ENCODE data around the gene NUDT16L1. TPM values are rescaled to one million over a fixed set of nuclear protein-coding genes. Genes with fewer than 3 reads are reported as not detected.
"Not testable (repeated sequence)": the region's sequence is repeated elsewhere in the genome, so short reads cannot be mapped to it uniquely, and the experiment has no call there.

The NUDT16L1 gene
- total RNA-seq, 5 donors from 2014 or later (not counting 1 experiment from before 2014, with no cell fraction given), result 53.3 to 64.0 (median 62.2) TPM

DNA sequence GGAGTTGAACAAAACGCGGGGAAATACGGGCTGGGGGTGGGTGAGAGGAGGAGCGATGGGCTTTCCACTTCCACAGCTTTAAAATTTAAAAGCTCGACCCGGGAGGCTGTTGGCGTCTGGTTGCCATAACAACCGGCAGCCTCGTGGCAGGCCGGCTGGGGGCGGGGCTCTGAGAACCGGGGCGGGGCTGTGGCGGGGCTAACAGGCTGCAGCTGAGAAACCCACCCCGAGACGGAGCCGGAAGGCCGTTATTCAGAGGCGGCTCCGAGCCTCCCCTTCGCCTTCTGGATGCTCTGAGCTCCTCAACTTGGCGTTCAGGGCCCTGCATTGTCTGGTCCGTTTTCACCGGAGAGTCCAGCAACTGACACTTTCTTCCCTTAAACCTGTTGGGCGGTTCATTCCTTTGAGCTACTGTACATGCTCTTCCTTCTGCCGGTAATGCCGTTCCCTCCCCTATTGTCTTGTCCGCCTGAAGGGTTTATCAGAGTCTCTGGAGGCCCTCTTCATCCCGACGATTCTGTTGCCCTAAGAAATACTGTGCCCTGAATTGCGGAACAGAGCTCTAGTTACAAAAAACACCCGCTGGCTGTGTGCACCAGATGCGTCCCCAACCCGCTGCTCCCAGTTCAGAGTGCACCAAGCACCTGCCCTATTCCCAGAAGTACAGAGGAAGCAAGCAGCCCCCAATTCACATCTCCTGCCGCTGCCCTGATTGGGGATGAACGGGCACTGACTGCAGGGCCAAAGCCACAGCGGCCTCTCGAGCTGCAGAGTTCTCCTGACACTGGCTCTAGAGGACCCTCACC is 41.6 kb downstream of the NUDT16L1 start:
- 7% methylated on average over 32 of the region's 38 CpGs for WGBS (ENCODE audit: insufficient coverage)
- Mint-ChIP-seq H3K4me3 (peak overlapping the region; percentile 88 to 93 (median 89)), H3K9me3 (no peaks in the 10 kb centered on the region)

DNA sequence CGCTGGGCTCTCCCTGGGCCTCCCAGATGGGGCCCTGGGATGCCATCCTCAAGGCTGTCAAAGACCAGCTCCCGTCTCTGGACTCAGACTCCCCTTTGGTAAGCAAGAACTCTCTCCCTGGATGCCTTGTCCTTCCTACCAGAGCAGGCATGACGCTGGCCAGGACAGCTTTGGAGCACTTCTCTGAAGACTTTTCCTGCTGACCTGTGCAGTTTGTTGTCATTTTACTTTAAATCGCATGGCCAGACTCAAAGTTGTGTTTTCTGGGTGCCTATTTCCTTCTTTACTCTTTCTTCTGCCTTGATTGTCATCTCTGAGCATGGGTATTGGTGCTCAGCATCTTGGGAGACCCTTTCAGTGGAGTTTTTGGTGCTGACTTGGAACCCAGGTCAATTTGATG is 43.2 kb downstream of the NUDT16L1 start:
- H3K9me3 Mint-ChIP-seq, result no peaks in the 10 kb centered on the region
- DNase-seq, result no peak
- H3K4me3 Mint-ChIP-seq, result peak overlapping the region in 1 of 3 donors; percentile 53
- ATAC-seq (replicated peaks in 1 of 4), result no peak
- Histone ChIP-seq H3K4me3 (ENCODE audit: control insufficient read depth in 1 of 2, extremely low read depth in 1 of 2, low read length in 1 of 2) (no peak overlapping the region), H3K27ac (ENCODE audit: low read length) (no peak overlapping the region), H3K4me1 (ENCODE audit: control insufficient read depth in 1 of 2, extremely low read depth in 1 of 2, insufficient read depth in 2 of 2, low read length in 2 of 2) (peaks cover 9 to 23% of the 10 kb centered on the region in 2 experiments), H3K27me3 (replicated peaks in 1 of 2; ENCODE audit: control insufficient read depth in 2 of 2, extremely low read depth in 1 of 2, insufficient read depth in 2 of 2, low read length in 1 of 2) (peaks cover 0 to 16% of the 10 kb centered on the region in 2 experiments), H3K9me3 (no peaks in the 10 kb centered on the region), H3K36me3 (ENCODE audit: control insufficient read depth in 2 of 2, extremely low read depth in 1 of 2, insufficient read depth in 1 of 2, low read length in 1 of 2) (peaks cover 0 to 3% of the 10 kb centered on the region in 2 donors)
- H3K36me3 Mint-ChIP-seq, result no peaks in the 10 kb centered on the region
- peak overlapping the region in 1 of 2 donors; percentile 55 for H3K27ac Mint-ChIP-seq
- H3K4me1 Mint-ChIP-seq, result peaks cover 15 to 30% (median 20%) of the 10 kb centered on the region in 3 donors
- H3K27me3 Mint-ChIP-seq, result peaks cover 0 to 5% of the 10 kb centered on the region in 2 donors
- 94% methylated on average over 4 of the region's 4 CpGs for WGBS (ENCODE audit: insufficient coverage)
- ChIA-PET POLR2A (no interaction called here), CTCF (no interaction called here)

More for the DNA sequence above, 41.6 kb downstream of the NUDT16L1 start:
- H3K27me3 Mint-ChIP-seq, result peaks cover 0 to 5% of the 10 kb centered on the region in 2 donors
- Histone ChIP-seq H3K27me3 (replicated peaks in 1 of 2; ENCODE audit: control insufficient read depth in 2 of 2, extremely low read depth in 1 of 2, insufficient read depth in 2 of 2, low read length in 1 of 2) (peaks cover 0 to 7% of the 10 kb centered on the region in 2 experiments), H3K4me1 (ENCODE audit: control insufficient read depth in 1 of 2, extremely low read depth in 1 of 2, insufficient read depth in 2 of 2, low read length in 2 of 2) (peaks cover 9 to 23% of the 10 kb centered on the region in 2 experiments), H3K9me3 (no peaks in the 10 kb centered on the region), H3K36me3 (ENCODE audit: control insufficient read depth in 2 of 2, extremely low read depth in 1 of 2, insufficient read depth in 1 of 2, low read length in 1 of 2) (peaks cover 5% of the 10 kb centered on the region in 2 donors), H3K4me3 (ENCODE audit: control insufficient read depth in 1 of 2, extremely low read depth in 1 of 2, low read length in 1 of 2) (peak overlapping the region; percentile 91 to 98), H3K27ac (ENCODE audit: low read length) (peak overlapping the region; percentile 63)
- ChIA-PET CTCF (interaction anchor here in 1 of 2 donors (0.6 to 1.8 kb wide), 8 partner anchors 14 to 119 kb away, joined by 3 to 7 read pairs (median 5); partner anchors contain the start of genes MGRN1, NUDT16L1 and ROGDI), POLR2A (interaction anchor here (0.6 to 1.2 kb wide), 5 partner anchors 12 to 321 kb away, joined by 3 to 8 read pairs (median 4); partner anchors contain the start of gene NUDT16L1 (in 1 of the 2))
- H3K4me1 Mint-ChIP-seq, result peaks cover 15 to 30% (median 20%) of the 10 kb centered on the region in 3 donors
- H3K36me3 Mint-ChIP-seq, result peaks cover 6% of the 10 kb centered on the region
- DNase-seq, result peak; percentile 83 to 98 (median 94)
- H3K27ac Mint-ChIP-seq, result peak overlapping the region; percentile 83 to 92
- peak; percentile 83 to 85 (median 84) for ATAC-seq (replicated peaks in 1 of 4)

DNA sequence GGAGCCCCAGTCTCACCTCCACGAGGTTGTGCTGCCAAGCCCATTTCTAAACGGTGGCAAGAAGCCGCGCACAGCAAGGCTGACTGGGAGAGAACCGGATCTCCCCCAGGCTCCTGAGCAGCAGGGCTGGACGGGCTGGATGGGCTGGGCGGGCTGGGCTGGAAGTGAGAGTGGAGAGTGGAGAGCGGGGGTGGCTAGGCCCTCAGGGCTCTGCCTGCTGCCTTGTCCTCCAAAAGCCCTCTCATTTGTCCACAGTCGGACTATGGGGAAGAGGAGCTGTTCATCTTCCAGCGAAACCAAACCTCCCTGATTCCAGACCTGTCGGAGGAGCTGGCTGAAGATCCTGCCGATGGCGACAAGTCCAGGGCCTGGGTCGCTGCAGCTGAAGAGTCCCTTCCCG is 44.2 kb downstream of the NUDT16L1 start:
- Histone ChIP-seq H3K4me3 (ENCODE audit: control insufficient read depth in 1 of 2, extremely low read depth in 1 of 2, low read length in 1 of 2) (no peak overlapping the region), H3K36me3 (ENCODE audit: control insufficient read depth in 2 of 2, extremely low read depth in 1 of 2, insufficient read depth in 1 of 2, low read length in 1 of 2) (no peaks in the 10 kb centered on the region), H3K4me1 (ENCODE audit: control insufficient read depth in 1 of 2, extremely low read depth in 1 of 2, insufficient read depth in 2 of 2, low read length in 2 of 2) (peaks cover 9 to 21% of the 10 kb centered on the region in 2 experiments), H3K27ac (ENCODE audit: low read length) (no peak overlapping the region), H3K27me3 (replicated peaks in 1 of 2; ENCODE audit: control insufficient read depth in 2 of 2, extremely low read depth in 1 of 2, insufficient read depth in 2 of 2, low read length in 1 of 2) (peaks cover 0 to 16% of the 10 kb centered on the region in 2 experiments), H3K9me3 (no peaks in the 10 kb centered on the region)
- no peaks in the 10 kb centered on the region for H3K9me3 Mint-ChIP-seq
- POLR2A ChIA-PET, result interaction anchor here in 1 of 2 donors (0.7 kb wide), 1 partner anchor 189 kb away, joined by 5 read pairs; no protein-coding TSS in a partner anchor
- peaks cover 0 to 5% of the 10 kb centered on the region in 2 donors for H3K27me3 Mint-ChIP-seq
- no peak overlapping the region for H3K27ac Mint-ChIP-seq
- no peak overlapping the region for H3K4me3 Mint-ChIP-seq
- ATAC-seq (replicated peaks in 1 of 4) (no peak), DNase-seq (no peak)
- WGBS (ENCODE audit: insufficient coverage), result 96% methylated on average over 9 of the region's 15 CpGs
- CTCF ChIA-PET, result no interaction called here
- H3K36me3 Mint-ChIP-seq, result no peaks in the 10 kb centered on the region
- peaks cover 15 to 24% (median 19%) of the 10 kb centered on the region in 3 donors for H3K4me1 Mint-ChIP-seq

DNA sequence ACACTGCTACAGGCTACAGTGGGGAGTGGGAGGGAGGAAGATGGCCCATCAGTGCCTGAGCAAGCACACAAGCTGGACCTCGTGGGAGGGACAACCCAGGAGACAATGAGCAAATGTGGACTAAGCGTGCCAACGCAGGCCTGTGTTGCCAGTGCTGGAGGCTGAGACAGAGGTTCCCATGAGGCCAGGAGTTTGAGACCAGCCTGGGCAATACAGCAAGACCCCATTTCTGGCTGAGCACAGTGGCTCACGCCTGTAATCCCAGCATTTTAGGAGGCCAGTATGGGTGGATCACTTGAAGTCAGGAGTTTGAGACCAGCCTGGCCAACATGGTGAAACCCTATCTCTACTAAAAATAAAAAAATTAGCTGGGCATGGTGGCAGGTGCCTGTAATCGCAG is 45.0 kb downstream of the NUDT16L1 start:
- H3K9me3 ChIP-seq; H3K9me3 Mint-ChIP-seq; H3K36me3 Mint-ChIP-seq; H3K4me3 Mint-ChIP-seq; H3K27ac ChIP-seq (ENCODE audit: low read length); H3K36me3 ChIP-seq (ENCODE audit: control insufficient read depth in 2 of 2, extremely low read depth in 1 of 2, insufficient read depth in 1 of 2, low read length in 1 of 2); POLR2A ChIA-PET; H3K27me3 Mint-ChIP-seq; H3K27ac Mint-ChIP-seq; ATAC-seq (replicated peaks in 1 of 4); H3K4me3 ChIP-seq (ENCODE audit: control insufficient read depth in 1 of 2, extremely low read depth in 1 of 2, low read length in 1 of 2); DNase-seq: not testable (repeated sequence)
- Histone ChIP-seq H3K27me3 (replicated peaks in 1 of 2; ENCODE audit: control insufficient read depth in 2 of 2, extremely low read depth in 1 of 2, insufficient read depth in 2 of 2, low read length in 1 of 2) (peaks cover 0 to 20% of the 10 kb centered on the region in 2 experiments), H3K4me1 (ENCODE audit: control insufficient read depth in 1 of 2, extremely low read depth in 1 of 2, insufficient read depth in 2 of 2, low read length in 2 of 2) (peaks cover 8 to 20% of the 10 kb centered on the region in 2 experiments)
- CTCF ChIA-PET, result interaction anchor here in 1 of 2 donors (0.7 kb wide), 1 partner anchor 365 kb away, joined by 3 read pairs; no protein-coding TSS in a partner anchor
- WGBS (ENCODE audit: insufficient coverage), result 78% methylated on average over 3 of the region's 5 CpGs
- H3K4me1 Mint-ChIP-seq, result peaks cover 11 to 25% (median 15%) of the 10 kb centered on the region in 3 donors

DNA sequence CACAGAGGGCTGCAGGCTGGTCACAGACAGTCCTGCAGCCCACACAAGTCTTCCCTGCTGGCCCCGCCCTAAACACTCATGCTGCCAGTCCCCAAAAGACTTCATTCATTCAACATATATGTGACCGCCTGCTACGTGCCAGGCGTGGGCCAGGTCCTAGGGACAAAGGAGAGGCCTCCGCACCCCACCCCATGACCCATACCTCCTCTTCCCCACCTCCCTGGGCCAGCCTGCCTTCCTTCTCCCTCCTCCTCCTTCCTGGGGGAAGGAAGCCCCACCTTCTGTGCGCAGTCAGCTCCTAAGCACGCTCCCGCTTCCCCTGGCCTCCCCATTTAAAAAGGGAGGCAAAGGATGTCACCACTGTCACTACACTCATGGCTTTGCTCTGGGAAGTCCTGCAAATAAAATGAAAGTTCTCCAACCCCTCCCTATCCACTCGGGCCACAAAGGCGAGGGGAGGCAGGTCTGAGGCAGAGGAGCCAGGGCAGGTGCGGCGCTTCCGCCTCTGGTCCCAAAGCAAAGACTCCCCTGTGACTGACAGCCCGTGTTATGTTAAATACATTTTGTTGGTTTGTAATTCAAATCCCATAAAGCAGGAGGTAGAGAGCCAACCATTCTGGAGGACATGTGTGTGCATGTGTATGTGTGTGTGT is 50.0 kb downstream of the NUDT16L1 start:
- POLR2A ChIA-PET, result no interaction called here
- H3K27me3 ChIP-seq (replicated peaks in 1 of 2; ENCODE audit: control insufficient read depth in 2 of 2, extremely low read depth in 1 of 2, insufficient read depth in 2 of 2, low read length in 1 of 2), result peaks cover 0 to 18% of the 10 kb centered on the region in 2 experiments

More for the DNA sequence above, 50.0 kb downstream of the NUDT16L1 start:
- Histone ChIP-seq H3K36me3 (ENCODE audit: control insufficient read depth in 2 of 2, extremely low read depth in 1 of 2, insufficient read depth in 1 of 2, low read length in 1 of 2) (no peaks in the 10 kb centered on the region), H3K4me1 (ENCODE audit: control insufficient read depth in 1 of 2, extremely low read depth in 1 of 2, insufficient read depth in 2 of 2, low read length in 2 of 2) (peaks cover 0 to 28% of the 10 kb centered on the region in 2 experiments), H3K4me3 (ENCODE audit: control insufficient read depth in 1 of 2, extremely low read depth in 1 of 2, low read length in 1 of 2) (no peak overlapping the region), H3K27ac (ENCODE audit: low read length) (no peak overlapping the region), H3K9me3 (no peaks in the 10 kb centered on the region)
- Mint-ChIP-seq H3K36me3 (no peaks in the 10 kb centered on the region), H3K4me1 (peaks cover 17 to 24% (median 19%) of the 10 kb centered on the region in 3 donors), H3K9me3 (no peaks in the 10 kb centered on the region), H3K27ac (peak overlapping the region in 1 of 2 donors; percentile 36), H3K27me3 (no peaks in the 10 kb centered on the region), H3K4me3 (peak overlapping the region; percentile 43 to 71 (median 44))
- peak in 1 of 4 experiments; percentile 11 for ATAC-seq (replicated peaks in 1 of 4)
- DNase-seq, result no peak
- CTCF ChIA-PET, result no interaction called here
- 53% methylated on average over 6 of the region's 14 CpGs for WGBS (ENCODE audit: insufficient coverage)

All from T-cell (primary cell).